Measurements from ENCODE around the gene HOXA3.

HOXA3 gene

DNA sequence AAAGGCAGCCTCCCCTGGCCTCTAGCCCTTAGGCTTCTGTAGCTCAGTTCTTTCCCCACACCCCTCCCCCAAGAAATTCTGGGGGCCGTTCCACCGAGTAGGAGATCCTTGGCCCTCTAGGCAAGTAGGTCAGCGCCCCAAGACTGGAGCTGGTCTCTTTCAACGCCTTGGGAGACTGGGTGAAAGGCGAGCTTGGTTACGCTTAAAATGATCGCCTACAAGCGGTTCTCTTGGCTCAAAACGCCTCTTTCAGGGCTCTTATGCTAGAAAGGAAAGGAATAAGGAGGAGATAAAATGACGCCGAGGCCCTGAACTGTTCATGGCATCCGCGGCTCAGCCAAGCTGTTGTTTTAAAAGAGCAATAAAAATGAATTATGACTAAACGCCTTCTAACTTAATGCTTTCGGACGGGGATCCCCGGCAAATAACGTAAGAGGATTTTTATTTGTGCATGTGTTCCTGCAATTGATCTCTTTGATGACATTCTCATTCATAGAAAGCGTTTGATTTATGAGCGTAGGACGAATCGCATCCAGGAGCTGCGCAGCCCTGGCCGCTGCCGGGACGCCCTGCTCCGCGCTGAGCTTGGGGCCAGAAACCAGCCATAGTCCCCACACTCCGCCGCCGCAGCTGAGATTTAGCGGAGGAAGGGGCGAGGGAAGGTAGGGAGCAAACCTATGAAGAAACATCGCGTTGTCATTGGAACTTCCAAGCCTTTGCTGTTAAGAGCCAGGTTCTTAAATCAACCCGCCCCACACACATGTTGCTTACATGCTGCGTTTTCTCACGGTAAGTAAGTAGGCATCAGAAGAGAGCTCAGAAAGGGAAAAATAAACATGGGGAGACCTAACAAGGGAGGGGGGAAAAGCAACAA is 53.6 kb downstream of the HOXA3 start:
- no peak for DNase-seq

DNA sequence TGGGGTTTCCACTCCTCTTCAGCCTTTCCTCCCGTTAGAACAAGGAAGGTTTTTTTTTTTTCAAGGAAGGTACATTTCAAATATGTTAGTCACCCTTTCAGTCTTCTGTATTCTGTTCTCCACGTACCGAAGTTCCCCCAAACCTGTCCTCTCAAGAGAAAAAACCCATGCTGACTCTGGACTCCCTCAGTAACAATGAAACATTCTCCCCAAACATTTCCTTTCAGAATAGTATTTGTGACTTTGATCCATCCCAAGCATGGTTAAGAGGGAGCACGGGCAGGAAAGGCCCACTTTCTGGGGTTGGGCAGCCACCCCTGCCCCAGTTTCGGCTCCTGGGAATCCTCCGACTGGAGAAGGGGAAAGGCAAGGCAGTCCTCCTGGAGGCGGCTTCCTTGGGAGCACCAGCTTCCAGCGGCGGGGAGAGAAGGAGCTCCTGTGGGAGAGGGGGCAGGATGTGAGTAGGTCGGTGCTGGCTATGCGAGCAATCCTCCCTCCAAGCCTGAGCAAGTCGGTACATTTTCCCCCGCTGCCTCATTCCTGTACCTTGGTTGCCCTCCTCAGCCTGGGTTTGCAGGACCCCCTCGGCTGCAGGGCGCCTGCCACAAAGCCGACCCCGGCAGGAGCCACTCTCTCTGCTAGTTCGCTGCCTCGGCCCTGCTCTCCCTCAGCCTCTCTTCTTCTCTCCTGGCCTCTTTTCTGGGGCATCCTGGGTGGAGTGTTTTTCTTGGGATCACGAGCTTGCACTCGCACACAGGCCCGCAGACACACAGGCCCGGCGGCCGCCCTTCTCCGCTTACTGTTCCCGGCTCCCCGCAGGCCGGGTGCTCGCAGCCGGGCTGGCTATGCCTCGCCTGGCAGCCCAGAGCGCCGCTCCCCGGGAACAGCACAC is 54.5 kb downstream of the HOXA3 start:
- DNase-seq, result no peak

DNA sequence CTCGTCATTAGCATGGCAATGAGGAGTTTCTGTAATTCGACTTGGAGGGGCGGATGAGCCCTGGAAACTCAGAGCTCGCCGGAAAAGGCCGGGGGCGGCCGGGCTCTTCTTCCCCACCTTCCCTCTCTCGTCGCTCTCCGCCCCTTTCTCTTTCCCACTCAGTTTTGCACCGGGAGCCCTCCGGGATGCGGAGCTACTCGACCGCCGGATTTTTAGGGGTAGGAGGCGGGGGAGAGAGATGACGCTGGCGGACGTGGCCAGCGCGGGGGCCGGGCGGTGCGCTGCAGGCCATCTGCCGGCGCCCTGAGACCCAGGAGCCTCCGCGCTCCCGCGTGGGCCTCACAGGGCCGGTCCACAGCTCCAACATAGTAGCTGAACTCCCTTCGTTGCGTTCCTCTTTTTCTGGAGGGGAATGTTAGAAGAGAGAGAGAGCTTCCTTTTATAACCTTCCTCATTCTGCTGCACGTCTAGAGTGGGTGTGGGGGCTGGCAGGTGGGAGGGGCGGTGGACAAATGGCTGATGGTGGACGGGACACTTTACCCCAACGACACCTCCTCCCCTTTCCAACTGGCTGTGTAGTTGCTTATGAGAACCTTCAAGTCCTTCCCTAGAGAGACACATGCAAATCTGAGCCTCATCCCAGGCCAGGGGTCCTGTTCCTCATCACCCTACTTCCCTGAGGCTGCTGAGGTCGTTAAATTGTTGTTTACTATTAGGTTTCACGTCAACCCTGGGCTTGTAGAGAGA is 55.4 kb downstream of the HOXA3 start:
- peak; percentile 9 for DNase-seq

DNA sequence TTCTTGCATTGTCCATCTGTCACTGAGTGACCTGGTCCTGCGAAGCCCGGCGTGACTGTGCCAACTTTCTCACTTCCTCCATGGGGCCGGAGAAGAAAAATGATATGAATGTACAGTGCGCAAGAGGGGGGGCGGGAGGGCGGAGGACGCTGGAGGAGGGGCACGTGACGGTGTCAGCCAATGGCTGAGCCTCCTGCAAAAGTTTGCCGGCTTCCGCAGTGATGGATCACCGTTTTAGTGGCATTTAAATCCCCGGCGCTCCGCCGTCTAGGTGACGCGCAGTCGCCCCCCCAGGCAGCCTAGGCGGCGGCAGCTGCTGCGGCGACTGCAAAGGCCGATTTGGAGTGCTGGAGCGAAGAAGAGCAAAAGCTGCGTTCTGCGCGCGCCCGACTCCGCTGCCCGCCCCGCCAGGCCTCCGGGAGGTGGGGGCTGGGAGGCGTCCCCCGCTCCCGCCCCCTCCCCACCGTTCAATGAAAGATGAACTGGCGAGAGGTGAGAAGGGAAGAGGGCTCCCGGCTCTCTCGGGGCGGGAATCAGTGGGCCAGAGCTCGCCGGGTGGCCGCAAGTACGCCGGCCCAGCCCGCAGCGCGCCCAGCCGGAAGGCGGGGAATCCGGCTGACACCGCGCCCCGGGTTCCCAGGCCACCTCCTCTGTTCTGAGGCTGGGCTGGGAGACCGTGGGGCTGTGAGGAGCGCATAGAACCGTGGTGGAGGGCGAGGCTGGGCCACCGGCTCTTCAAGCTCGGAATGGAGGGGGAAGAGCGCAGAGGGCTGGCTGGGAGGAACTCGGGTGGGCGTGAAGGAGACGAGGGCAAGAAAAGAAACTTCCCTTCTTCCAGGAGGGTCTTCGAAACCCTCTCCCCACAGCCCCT is 56.3 kb downstream of the HOXA3 start, which contains the start of gene HOXA1:
Gene HOXA1 (minus strand): TSS at position 104 of the 871 bp plus-strand sequence. CDS start 88 bp downstream, at position 16.
- peak; percentile 84 for DNase-seq

DNA sequence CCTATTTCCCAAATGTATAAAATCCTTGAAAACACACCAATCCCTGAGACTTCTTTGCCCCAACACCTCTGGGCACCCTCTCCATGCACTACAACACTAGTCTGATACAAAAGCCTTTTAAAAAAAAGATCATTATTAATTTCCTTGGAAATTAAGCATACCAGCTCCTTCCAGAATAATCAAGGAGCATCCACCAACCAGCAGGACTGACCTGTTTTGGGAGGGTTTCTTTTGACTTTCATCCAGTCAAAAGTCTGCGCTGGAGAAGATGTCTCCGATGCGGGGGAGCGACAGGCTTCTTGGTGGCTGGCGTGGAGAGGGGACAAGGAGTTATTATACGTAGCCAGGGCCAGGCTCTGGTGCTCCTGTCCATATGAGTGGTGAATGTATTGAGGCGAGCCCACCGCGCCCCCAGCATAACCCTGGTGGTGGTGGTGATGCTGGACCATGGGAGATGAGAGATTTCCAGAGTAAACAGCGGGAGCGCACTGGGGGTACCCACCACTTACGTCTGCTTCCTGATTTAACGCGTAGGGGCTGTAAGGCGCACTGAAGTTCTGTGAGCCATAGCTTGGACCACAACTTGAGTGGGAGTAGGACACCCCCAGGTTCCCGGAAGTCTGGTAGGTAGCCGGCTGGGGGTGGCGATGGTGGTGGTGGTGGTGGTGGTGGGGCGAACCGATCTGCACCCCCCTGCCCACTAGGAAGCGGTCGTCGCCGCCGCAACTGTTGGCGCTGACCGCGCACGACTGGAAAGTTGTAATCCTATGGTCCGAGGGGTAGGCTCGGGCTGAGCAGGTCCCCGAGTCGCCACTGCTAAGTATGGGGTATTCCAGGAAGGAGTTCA is 57.1 kb downstream of the HOXA3 start:
- DNase-seq, result peak; percentile 34

DNA sequence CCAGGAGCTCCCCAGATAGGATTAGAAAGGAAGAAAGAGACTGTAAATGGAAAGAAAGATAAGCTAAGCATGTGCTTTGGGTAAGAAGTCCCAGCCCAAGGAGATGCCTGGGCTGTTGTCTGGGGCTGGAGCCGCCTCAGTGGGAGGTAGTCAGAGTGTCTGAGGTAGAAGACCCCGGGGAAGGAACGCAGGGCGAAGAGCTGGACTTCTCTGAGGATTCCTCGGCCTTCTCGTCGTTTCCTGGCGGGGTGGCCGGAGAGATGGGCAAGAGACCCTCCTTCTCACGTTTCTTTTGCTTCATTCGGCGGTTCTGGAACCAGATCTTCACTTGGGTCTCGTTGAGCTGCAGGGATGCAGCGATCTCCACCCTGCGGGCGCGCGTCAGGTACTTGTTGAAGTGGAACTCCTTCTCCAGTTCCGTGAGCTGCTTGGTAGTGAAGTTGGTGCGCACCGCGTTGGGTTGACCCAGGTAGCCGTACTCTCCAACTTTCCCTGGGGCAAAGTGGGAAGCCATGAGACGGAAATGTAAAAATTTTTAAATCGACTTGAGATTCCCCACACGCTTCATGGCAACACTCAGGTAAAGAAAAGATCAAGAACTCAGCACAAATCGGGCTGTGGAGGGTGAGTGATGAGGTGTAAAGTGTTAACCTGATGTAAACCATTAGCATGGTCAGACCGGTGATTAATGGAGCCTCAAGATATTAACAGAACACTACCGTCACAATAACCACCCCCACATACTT is 57.9 kb downstream of the HOXA3 start:
- no peak for DNase-seq

DNA sequence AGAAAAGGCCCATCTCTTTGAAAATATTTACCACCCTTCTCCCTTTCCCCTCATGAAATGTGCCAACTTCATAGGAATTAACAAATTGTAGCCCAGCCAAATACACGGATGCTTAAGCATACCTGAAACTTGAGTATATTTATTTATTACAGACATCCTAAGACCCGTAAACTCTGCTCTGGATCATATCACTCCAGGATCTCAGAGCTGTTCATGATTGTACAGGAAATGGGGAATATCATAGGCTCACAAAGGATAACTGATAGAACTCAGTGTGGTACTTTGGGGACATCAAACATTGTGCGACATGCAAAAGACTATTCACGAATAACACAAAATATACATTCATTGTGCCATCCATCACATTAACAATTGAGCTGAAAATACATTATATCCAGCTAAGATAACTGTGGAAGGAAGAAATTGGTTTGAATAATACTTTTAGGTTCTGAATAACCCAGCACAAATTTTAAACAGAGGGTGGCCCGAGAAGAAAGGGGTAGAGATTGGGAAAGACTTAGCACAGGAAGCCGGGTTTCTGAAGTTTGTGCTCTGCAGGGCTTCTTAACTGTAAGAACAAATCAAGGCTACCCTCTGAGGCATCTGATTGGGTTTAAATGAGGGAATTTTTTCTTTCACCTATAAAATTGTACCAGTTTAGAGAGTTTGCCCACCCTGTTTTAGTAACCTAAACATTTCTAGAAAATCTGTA is 59.0 kb downstream of the HOXA3 start:
- DNase-seq, result no peak

DNA sequence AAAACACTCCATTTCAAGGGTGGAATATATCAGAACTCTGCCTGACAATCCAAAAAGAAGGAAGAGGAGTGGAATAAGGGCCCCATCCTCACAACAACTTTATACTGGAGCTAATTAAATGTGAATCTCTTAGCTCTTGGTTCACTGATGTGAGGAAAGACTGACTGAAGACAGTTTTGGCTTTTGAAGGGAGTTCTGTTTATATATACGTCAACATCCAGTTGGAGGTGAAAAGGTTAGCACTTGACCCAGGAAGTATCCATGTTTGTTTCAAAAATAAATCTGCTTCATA is 59.6 kb downstream of the HOXA3 start:
- no peak for DNase-seq

DNA sequence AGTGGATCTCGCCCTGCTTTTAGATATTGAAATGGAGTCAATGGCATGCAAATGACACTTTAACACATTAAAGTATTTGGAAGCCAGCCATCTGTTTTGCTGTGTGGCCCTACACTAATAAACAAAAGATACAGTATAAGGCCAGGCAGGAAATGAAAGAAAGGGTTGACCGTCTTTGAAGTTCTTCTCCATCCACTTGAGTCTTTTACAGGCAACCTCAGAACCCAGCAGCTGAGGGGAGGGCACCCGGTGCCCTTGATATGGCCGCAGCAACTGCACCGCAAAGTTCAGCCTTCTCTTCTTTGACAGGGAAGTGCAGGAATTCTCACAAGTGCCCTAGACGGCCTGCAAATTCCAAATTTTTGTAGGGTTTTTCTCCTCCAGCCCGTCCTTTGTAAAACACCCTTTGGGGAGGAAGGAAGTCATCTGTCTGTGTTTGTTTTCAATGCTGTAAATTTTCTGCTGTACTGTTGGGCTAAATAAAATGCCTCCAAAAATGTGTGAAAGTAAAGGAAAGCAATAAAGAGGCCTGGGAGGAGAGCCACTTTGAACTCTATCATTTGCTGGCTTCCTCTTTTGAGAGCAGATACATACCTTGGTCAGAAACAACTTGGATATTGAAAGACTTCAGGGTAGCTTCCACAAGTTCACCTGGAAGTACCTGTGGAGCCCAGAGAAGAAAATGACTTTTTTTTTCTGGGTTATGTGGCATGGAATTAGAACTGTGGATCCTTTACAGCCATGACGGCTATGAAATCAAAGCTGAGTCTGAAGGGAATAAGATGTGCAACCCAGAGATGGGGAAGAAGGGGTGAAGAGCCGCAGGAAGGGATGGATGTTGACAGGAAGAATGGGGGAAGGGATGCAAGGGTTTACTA is 60.2 kb downstream of the HOXA3 start:
- DNase-seq, result no peak

DNA sequence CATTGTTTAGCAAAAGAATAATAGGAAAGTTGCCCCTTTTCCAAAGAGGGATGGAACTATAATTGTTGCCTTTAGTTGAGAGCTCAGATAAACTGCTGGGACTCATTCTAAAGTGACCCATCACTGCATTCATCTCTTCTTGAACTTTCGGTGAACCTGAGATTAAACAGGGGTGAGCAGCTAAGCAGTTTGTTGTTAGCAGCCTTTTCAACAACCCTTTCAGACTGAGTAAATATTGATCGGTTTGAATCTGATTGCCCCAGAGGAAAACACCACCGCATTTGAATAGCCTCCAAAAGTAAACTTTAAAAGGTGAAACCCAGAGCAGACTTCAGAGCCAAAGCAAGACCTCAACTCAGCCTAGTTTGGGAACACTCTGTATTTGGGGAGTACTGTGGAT is 61.3 kb downstream of the HOXA3 start:
- no peak for DNase-seq

DNA sequence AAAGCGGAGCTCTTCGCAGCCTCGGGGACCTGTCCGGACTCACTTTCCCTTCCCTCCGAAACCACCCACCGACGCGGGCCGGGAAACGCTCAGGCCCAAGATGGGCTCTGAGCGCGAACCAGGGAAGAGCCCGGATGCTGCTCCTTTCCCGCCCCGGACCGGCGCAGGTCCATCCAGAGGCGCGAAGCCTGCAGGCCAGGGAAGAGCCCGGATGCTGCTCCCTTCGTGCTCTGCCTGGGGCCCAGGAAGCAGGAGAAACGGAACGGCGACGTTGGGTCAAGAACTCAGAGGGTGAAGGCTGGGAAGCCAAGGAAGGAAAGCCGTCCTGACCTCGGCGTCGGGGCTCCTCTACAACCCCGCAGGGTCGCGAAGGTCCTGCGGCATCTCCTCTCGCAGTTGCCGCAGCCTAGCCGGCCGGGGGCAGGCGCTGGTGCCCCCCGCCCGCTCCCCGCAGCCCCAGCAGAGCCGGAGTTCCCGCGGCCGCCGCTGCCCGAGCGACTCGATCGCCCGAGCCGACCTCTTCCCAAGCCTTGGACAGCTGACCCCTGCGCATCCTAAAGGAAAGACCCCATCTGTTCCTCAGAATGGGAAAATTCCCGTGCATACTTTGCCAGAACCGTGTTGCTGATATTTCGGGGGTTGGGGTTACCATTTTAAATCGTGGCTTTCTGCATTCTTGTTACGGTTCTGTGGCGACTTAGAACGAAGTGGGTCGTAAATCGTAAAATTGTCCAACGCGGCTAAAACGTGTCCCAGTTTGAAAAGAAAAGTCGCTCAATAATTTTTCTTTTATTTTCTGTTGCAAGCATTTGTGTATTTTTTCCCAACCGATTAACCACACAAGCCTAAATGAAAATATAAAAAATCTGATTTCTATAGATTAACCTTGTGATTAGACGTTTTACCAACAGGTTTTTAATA is 64.1 kb downstream of the HOXA3 start:
- no peak for DNase-seq

DNA sequence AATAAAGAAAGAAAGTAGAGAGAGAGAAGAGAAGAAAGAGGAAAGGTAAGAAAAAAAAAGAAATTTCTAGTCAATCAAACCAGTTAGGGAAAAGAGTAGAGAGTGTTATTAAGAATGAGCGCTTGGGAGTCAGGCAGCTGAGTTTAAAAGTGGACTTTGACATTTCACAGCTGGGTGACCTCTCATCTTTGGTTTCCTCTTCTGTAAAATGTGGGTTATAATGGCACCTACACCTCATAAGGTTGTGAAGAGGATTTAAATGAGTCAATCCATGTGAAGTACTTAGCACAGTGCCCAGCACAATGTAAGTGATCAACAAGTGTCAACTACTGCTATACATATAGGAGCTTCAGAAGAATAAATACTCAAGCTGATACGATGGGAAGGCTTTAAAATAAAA is 68.7 kb downstream of the HOXA3 start:
- DNase-seq, result no peak

DNA sequence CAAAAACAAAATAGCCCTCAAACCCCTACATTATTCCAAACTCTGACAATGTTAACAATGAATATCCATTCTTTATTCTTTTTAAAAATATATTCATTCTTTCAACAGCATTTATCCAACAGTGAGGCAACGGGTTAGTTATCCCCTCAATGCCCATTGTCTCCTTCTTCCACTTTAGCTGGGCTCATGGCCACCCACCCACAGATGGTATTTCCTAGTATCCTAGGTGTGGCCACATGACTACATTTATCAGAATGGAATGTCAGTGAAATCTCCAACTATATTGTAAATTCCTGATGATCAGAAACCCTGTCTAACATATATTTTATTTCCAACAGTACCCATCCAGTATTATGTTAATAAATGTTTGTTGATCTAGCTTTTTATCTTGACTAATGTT is 70.2 kb downstream of the HOXA3 start:
- no peak for DNase-seq

DNA sequence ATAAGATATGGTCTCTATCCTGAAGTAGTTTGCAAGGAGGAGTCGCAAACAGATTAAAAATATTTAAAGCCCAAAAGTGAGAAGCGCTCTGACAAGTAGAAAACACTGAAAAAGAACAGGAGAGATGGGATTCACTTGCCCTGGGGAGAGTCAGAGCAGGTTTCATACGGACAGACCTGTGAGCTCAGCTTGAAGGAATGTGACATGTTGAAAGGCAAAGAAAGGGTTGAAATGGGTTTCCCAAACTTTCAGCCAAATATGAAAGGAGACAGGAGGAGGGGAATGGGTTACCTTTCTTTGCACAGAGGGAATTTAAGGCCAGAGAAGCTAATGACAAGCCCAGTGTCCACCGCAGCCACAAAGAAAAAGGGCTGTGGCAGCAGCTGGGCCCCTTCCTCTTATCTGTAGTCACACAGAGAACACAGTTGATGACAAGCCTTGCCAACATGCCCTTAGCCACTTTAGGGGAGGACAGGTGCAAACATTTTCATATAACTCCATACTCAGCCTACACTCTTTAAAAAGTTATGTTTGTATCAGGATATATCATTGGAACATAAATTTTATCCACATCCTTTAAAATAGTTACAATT is 71.4 kb downstream of the HOXA3 start:
- no peak for DNase-seq

DNA sequence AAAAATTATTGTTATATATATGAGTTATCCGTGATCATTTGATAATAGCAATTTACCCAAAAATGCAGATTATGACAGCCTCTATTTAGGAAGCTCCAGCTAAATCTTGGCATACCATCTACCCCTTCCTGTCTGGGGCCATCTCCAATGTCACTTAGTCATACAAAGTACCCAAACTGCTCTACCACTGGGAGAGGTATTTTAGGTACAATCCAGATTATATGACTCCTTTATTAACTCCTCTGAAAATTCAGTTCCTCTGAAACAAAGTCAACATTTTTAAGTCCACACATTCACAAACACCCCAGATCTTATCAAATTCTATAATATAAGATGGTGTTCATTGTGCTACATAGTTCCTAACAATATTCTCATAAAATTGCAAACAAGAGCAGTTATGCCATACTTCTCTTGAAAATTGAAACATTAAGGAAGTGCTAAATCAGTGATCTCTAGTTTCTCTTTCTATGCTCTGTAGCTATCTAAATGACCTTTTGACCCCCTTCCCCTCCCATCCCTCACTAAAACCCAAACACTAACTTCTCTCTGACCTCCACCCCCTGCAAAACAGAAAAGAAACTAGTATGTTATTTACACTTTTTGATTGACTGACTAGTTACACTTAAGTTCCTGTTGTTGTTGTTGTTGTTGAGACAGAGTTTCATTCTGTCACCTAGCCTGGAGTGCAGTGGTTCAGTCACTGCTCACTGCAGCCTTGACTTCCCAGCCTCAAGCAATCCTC is 73.0 kb downstream of the HOXA3 start:
- no peak for DNase-seq

DNA sequence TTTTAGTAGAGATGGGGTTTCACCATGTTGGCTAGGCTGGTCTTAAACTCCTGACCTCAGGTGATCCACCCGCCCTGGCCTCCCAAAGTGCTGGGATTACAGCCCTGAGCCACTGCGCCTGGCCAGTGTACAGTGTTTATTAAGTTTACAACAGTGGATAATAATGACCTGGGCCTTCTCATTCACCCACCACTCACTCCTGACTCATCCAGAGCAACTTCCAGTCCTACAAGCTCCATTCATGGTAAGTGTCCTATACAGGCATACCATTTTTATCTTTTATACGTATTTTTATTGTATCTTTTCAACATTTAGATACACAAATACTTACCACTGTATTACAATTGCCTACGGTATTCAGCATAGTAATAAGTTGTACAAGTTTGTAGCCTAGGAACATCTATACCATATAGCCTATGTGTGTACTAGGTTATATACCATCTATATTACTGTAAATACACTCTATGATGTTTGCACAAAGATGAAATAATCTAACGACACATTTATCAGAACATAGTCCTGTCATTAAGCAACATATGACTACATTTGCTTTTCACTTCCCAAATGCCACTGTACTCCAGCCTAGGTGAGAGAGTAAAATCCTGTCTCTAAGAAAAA is 73.7 kb downstream of the HOXA3 start:
- no peak for DNase-seq

Measured in CD4-positive, alpha-beta T cell treated with Interleukin-10 for 1 hour (primary cell).